K562 (cell line): ENCODE measurements around the gene MPRIP. TPM values are rescaled to one million over a fixed set of nuclear protein-coding genes. Genes with fewer than 3 reads are reported as not detected.

Source experiments
- ATAC-seq: fragments of 200-7000 bp; cut with Tn5 transposase; 3 replicates; pipeline ENCODE4 v1.9.1; 2020; ENCODE audit warnings: moderate library complexity
- BruUV-seq: library from RNA; stranded (reverse); fragments of 400-500 nt; replicated peaks from 2 replicates; lab custom pipeline; 2021; lab: Mats Ljungman, UMichigan
- CTCF ChIA-PET: fragments of 300-600 bp; formaldehyde crosslinking; extraction: SDS; loops from one replicate; lab custom pipeline; 2021; ENCODE audit warnings: low intra/inter-chr PET ratio; lab: Yijun Ruan, JAX
- POLR2A ChIA-PET: fragments of 300-600, 350-650 bp; sonication (Branson Sonifier 250); formaldehyde crosslinking; extraction: SDS; loops from one replicate; lab custom pipeline; 2021; ENCODE audit warnings: antibody characterized with exemption, inconsistent platforms; lab: Yijun Ruan, JAX
- DNase-seq, 4 experiments: peaks; one replicate each; pipeline versions ENCODE4 v3.0.0 to v3.0.0-alpha.2; 2011 to 2018; ENCODE audit warnings: low spot score in 3 of 4, mixed read lengths in 3 of 4; ENCODE audit errors: extremely low read depth in 1 of 4
- FAIRE-seq: peaks from 2 replicates; lab custom pipeline; 2011; peaks lifted over from hg19 to GRCh38; lab: Jason Lieb, UNC
- H2AFZ ChIP-seq: 2 replicates; pipeline ENCODE4 v1.6.0; 2011; ENCODE audit warnings: low read depth, low read length, control low read depth, inconsistent platforms
- H3K27ac ChIP-seq: fragments of 200-600 bp; 3 replicates; pipeline ENCODE4 v1.8.0; 2011; ENCODE audit warnings: low read depth, mild to moderate bottlenecking, control low read depth, inconsistent platforms, low read length, moderate library complexity, mixed read lengths; ENCODE audit errors: extremely low read depth
- H3K27me3 ChIP-seq, 2 experiments: fragments of 300-600 bp in 1 of 2; 2 replicates in 1 of 2; 3 replicates in 1 of 2; pipeline versions ENCODE4 v1.6.0 to v1.8.0; 2011; ENCODE audit warnings: inconsistent platforms in 2 of 2, low read length in 2 of 2, mild to moderate bottlenecking in 1 of 2, mixed read lengths in 1 of 2, moderate library complexity in 1 of 2; ENCODE audit not compliant: control insufficient read depth in 2 of 2, insufficient read depth in 2 of 2
- H3K36me3 ChIP-seq: fragments of 300-600 bp; 3 replicates; pipeline ENCODE4 v1.8.0; 2011; ENCODE audit warnings: mild to moderate bottlenecking, low read length, inconsistent platforms; ENCODE audit not compliant: control insufficient read depth, insufficient read depth
- H3K4me1 ChIP-seq, 2 experiments: fragments of 200-600 bp in 1 of 2; replicated peaks in 1 of 2; 2 replicates in 1 of 2; 3 replicates in 1 of 2; pipeline versions ENCODE4 v1.5.1 to v1.8.0; 2011; ENCODE audit warnings: inconsistent platforms in 2 of 2, low read length in 2 of 2, mild to moderate bottlenecking in 1 of 2, mixed read lengths in 1 of 2, moderate library complexity in 1 of 2; ENCODE audit not compliant: control insufficient read depth in 2 of 2, insufficient read depth in 2 of 2
- H3K4me2 ChIP-seq: 2 replicates; pipeline ENCODE4 v1.6.1; 2011; ENCODE audit warnings: low read length, control low read depth, inconsistent platforms, mixed read lengths; ENCODE audit not compliant: insufficient read depth
- H3K4me3 ChIP-seq: fragments of 200-600 bp; sonication (generic), shearing (Covaris generic); 2 replicates; pipeline ENCODE4 v1.5.1; 2016; ENCODE audit warnings: control low read depth, inconsistent platforms
- H3K79me2 ChIP-seq: fragments of 200-600 bp; 3 replicates; pipeline ENCODE4 v1.8.0; 2011; ENCODE audit warnings: low read length, inconsistent platforms; ENCODE audit not compliant: control insufficient read depth, insufficient read depth
- H3K9ac ChIP-seq, 2 experiments: 2 replicates each; pipeline versions ENCODE4 v1.6.0 to v1.6.1; 2011; ENCODE audit warnings: low read depth in 2 of 2, low read length in 2 of 2, control low read depth in 1 of 2, inconsistent platforms in 1 of 2, mild to moderate bottlenecking in 1 of 2, mixed read lengths in 1 of 2; ENCODE audit not compliant: insufficient read depth in 1 of 2
- H3K9me1 ChIP-seq: one replicate; pipeline ENCODE4 v1.6.0; 2011; ENCODE audit warnings: inconsistent platforms, mild to moderate bottlenecking, low read length, moderate library complexity; ENCODE audit not compliant: control insufficient read depth, insufficient read depth
- H3K9me3 ChIP-seq: replicated peaks from 2 replicates; pipeline ENCODE4 v1.5.1; 2011; ENCODE audit warnings: low read depth, low read length, inconsistent platforms; ENCODE audit not compliant: control insufficient read depth, insufficient read depth
- H4K20me1 ChIP-seq: replicated peaks from 2 replicates; pipeline ENCODE4 v1.6.1; 2011; ENCODE audit warnings: low read length, inconsistent platforms, mixed read lengths; ENCODE audit not compliant: control insufficient read depth, insufficient read depth
- BRF2 ChIP-seq: IDR thresholded peaks from 3 replicates; pipeline ENCODE4 v1.6.1; 2011; ENCODE audit warnings: borderline replicate concordance, mild to moderate bottlenecking; ENCODE audit not compliant: insufficient read length, insufficient read depth
- E2F3 ChIP-seq: fragments of 250-450 bp; sonication (Bioruptor Pico); IDR thresholded peaks from 2 replicates; pipeline ENCODE4 v1.4.0; 2020; ENCODE audit warnings: mild to moderate bottlenecking
- FOXJ2 ChIP-seq: fragments of 200-800 bp; sonication (Bioruptor generic); IDR thresholded peaks from 2 replicates; pipeline ENCODE4 v1.6.1; 2016; ENCODE audit warnings: missing genetic modification characterization, missing compliant biosample characterization
- ILF3 ChIP-seq: fragments of 450-650 bp; IDR thresholded peaks from 2 replicates; pipeline ENCODE4 v1.6.1; 2018; ENCODE audit warnings: antibody characterized with exemption, mild to moderate bottlenecking, moderate library complexity, borderline replicate concordance
- NFATC3 ChIP-seq: fragments of 450-650 bp; IDR thresholded peaks from 2 replicates; pipeline ENCODE4 v1.6.1; 2017; ENCODE audit warnings: mild to moderate bottlenecking
- NFE2L1 ChIP-seq: fragments of 450-650 bp; IDR thresholded peaks from 2 replicates; pipeline ENCODE4 v1.6.1; 2016; ENCODE audit warnings: missing genetic modification characterization, low read depth, mild to moderate bottlenecking, missing compliant biosample characterization, moderate library complexity, borderline replicate concordance
- POLR2G ChIP-seq: fragments of 200-400 bp; formaldehyde crosslinking; IDR thresholded peaks from 2 replicates; pipeline ENCODE4 v1.6.1; 2017; ENCODE audit warnings: low read depth, mild to moderate bottlenecking, antibody characterized with exemption, low read length, moderate library complexity
- RHOXF2B ChIP-seq: fragments of 250-450 bp; sonication (Bioruptor Pico); conservative IDR thresholded peaks from 2 replicates; pipeline ENCODE4 v1.5.1; 2021
- VEZF1 ChIP-seq: fragments of 200-800 bp; sonication (Bioruptor generic); IDR thresholded peaks from 2 replicates; pipeline ENCODE4 v1.6.1; 2017; ENCODE audit warnings: missing genetic modification characterization, missing compliant biosample characterization
- ZNF707 ChIP-seq: fragments of 250-450 bp; sonication (Bioruptor Pico); conservative IDR thresholded peaks from 2 replicates; pipeline ENCODE4 v1.8.0; 2022; ENCODE audit warnings: inconsistent platforms, mild to moderate bottlenecking, moderate library complexity
- WGBS: fragments of 100-300 bp; shearing (Covaris generic); methylation state at CpG from one replicate; pipeline ENCODE4 v1.1.6; 2016; ENCODE audit warnings: low coverage, mixed read lengths; ENCODE audit not compliant: insufficient coverage; ENCODE audit errors: missing lambda C conversion rate; 5-methylcytosine and 5-hydroxymethylcytosine counted together
- in situ Hi-C: fragments of 300-500 bp; cut with MboI; formaldehyde crosslinking; loops from 4 replicates; pipeline ENCODE4 v1.15.0; 2018; ENCODE audit warnings: inconsistent platforms, mixed read lengths
- intact Hi-C: fragments of 100-400 bp; cut with micrococcal nuclease; formaldehyde crosslinking; loops from 2 replicates; pipeline ENCODE4 v1.14.2; 2022
- polyA plus RNA-seq, 8 experiments: library from polyadenylated mRNA; depleted of rRNA in 4 of 8; stranded (reverse) in 5 of 8; unstranded in 3 of 8; fragments of >200 nt; fragmentation: Nextera tagmentation in 2 of 8; fragmentation: Illumina TruSeq in 1 of 8; extraction: Ambion mirVana in 2 of 8; extraction: Trizol in 1 of 8; gene quantifications; 2 replicates each; pipeline versions ENCODE4 v1.2.1 to v1.2.3, GENCODE V29; 2011 to 2014; ENCODE audit warnings: inconsistent platforms in 1 of 8, missing spikeins in 1 of 8
- total RNA-seq, 7 experiments: library from RNA; depleted of rRNA in 6 of 7; stranded (reverse); fragments of >200 nt in 6 of 7; fragmentation: Illumina TruSeq in 2 of 7; extraction: Trizol in 2 of 7; gene quantifications; 2 replicates each; pipeline versions ENCODE4 v1.2.1 to v1.2.3, GENCODE V29; 2011 to 2021; ENCODE audit warnings: low replicate concordance in 1 of 7

MPRIP gene
- total and polyA plus RNA-seq, 9 of the 15 experiments (the other 6 are each of a cell fraction or from before 2014, with no cell fraction given) = 10.0 to 72.6 (median 30.1) TPM

- no peak for TF ChIP-seq E2F3 (CRISPR knock-in tag)
- no peak for TF ChIP-seq ILF3
- TF ChIP-seq VEZF1 = no peak
These were observed 70.5 kb downstream of the MPRIP start (continued) for GRCh38 chr17:17112628-17113200.

GRCh38 chr17:17114592-17115225 is 72.5 kb downstream of the MPRIP start:
- in situ Hi-C loops = no loop called here
- DNase-seq (no peak), ATAC-seq (no peak), FAIRE-seq (no peak)
- Histone ChIP-seq H3K27ac (no peak overlapping the region), H3K9me3 (no peaks in the 10 kb centered on the region), H3K27me3 (no peaks in the 10 kb centered on the region), H4K20me1 (0 out of 2 replicates have a peak, but pooled peaks cover 9% of the 10 kb centered on the region), H3K79me2 (no peaks in the 10 kb centered on the region), H3K9ac (no peak overlapping the region), H3K36me3 (no peaks in the 10 kb centered on the region), H3K4me2 (no peak overlapping the region), H2AFZ (no peak overlapping the region), H3K9me1 (no peaks in the 10 kb centered on the region), H3K4me3 (no peak overlapping the region), H3K4me1 (peaks cover 3 to 20% of the 10 kb centered on the region in 2 experiments; a peak in 4 of 5 replicates)
- no TSS peak for BruUV-seq
- no peak for TF ChIP-seq BRF2
- no peak for TF ChIP-seq FOXJ2 (tag)
- TF ChIP-seq RHOXF2B = no peak
- no peak for TF ChIP-seq POLR2G
- TF ChIP-seq ZNF707 (CRISPR knock-in tag) = no peak
- no peak for TF ChIP-seq NFATC3
- no peak for TF ChIP-seq NFE2L1 (tag)
- WGBS = 64% methylated on average over 10 of the region's 12 CpGs
- POLR2A ChIA-PET = no interaction called here
- CTCF ChIA-PET = no interaction called here
- intact Hi-C loops = no loop called here
